ENCODE measurements around the gene JMJD7.

Gene JMJD7

DNA sequence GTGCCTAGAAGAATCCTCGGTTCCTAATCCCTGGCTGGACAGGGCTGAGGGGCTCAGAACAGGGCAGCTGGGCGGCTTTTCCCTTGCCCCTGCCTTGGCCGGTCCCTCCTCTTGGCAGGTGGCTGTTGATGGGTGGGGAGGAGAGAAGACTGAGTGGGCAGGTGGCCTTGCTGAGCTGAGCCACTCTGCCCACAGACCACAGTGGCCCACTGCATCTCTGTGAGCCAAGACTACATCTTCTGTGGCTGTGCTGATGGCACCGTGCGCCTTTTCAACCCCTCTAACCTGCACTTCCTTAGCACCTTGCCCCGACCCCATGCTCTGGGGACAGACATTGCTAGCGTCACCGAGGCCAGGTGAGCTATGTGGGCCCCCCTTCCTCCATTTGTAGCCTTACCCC lies 14.5 kb upstream of the JMJD7 start:
- TF ChIP-seq, protein P1, sequence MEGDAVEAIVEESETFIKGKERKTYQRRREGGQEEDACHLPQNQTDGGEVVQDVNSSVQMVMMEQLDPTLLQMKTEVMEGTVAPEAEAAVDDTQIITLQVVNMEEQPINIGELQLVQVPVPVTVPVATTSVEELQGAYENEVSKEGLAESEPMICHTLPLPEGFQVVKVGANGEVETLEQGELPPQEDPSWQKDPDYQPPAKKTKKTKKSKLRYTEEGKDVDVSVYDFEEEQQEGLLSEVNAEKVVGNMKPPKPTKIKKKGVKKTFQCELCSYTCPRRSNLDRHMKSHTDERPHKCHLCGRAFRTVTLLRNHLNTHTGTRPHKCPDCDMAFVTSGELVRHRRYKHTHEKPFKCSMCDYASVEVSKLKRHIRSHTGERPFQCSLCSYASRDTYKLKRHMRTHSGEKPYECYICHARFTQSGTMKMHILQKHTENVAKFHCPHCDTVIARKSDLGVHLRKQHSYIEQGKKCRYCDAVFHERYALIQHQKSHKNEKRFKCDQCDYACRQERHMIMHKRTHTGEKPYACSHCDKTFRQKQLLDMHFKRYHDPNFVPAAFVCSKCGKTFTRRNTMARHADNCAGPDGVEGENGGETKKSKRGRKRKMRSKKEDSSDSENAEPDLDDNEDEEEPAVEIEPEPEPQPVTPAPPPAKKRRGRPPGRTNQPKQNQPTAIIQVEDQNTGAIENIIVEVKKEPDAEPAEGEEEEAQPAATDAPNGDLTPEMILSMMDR (conservative IDR thresholded peaks at IDR 0.05; ENCODE audit: low read depth, low read length), result no peak
- no peak for DNase-seq (ENCODE audit: low read depth)
- no peak overlapping the region for H3K4me3 ChIP-seq (ENCODE audit: low read depth, low read length)

DNA sequence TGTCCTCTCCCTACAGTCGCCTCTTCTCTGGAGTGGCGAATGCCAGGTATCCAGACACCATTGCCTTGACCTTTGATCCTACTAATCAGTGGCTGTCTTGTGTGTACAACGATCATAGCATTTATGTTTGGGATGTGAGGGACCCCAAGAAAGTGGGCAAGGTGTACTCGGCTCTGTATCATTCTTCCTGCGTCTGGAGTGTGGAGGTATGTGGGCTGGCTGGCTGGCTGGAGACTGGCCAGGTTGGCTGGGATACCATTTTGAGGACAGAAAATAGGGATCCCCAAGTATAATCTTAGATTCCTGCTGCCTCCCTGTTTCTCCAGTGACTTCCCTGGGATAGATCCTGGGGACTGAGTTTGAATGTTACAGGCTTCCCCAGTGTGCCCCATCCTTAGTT lies 13.4 kb upstream of the JMJD7 start:
- H3K4me3 ChIP-seq (ENCODE audit: low read depth, low read length), result no peak overlapping the region
- DNase-seq (ENCODE audit: low read depth), result no peak
- TF ChIP-seq, protein P1 (conservative IDR thresholded peaks at IDR 0.05; ENCODE audit: low read depth, low read length), result no peak

DNA sequence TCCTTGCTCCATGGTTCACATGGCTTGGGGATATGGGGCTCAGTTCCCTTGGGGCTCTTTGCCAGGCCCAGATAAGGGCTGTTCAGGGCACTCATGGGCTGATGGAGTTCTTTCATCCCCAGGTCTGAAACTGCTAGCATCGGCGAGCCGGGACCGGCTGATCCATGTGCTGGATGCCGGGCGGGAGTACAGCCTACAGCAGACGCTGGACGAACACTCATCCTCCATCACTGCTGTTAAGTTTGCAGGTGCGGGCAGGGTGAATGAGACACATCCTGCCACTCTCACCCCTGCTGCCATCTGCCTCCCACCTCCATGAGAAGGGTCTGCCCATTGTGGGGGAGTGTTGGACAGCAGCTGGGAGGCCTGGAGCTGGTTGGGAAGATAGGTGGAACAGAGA lies 11.1 kb upstream of the JMJD7 start:
- DNase-seq (ENCODE audit: low read depth), result no peak
- H3K4me3 ChIP-seq (ENCODE audit: low read depth, low read length), result no peak overlapping the region
- TF ChIP-seq, protein P1 (conservative IDR thresholded peaks at IDR 0.05; ENCODE audit: low read depth, low read length), result no peak

DNA sequence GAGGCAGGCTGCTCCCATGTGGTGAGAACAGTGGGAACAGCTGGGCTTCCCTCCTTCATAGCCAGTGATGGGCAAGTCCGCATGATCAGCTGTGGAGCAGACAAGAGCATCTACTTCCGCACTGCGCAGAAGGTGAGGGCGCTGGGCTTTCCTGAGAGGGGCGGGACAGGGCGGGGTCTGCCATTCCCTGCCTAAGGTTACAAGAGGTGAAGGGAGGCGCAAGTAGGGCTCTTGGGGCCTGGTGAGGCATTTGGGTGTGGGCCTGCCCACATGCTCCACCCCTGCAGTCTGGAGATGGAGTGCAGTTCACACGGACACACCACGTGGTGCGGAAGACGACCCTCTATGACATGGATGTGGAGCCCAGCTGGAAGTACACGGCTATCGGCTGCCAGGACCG lies 10.6 kb upstream of the JMJD7 start:
- H3K4me3 ChIP-seq (ENCODE audit: low read depth, low read length), result no peak overlapping the region
- TF ChIP-seq, protein P1 (conservative IDR thresholded peaks at IDR 0.05; ENCODE audit: low read depth, low read length), result no peak
- DNase-seq (ENCODE audit: low read depth), result no peak

DNA sequence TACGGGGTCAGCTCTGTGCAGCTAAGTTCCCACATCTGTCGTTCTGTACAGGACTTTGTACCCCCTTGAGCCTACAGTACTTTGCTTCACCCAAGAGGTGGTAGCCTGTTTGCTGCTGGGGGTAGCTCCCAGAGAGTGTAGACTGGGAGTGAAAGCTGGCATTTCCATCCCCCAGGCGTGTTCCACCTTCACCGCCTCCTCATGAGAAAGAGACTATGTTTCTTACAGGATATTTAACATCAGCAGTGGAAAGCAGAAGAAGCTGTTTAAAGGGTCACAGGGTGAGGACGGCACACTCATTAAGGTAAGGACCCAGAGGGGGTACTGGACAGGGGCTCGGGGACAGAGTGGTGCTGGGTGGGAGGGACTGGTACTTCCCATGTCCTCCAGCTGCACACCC lies 10.1 kb upstream of the JMJD7 start:
- TF ChIP-seq, protein P1 (conservative IDR thresholded peaks at IDR 0.05; ENCODE audit: low read depth, low read length), result no peak

DNA sequence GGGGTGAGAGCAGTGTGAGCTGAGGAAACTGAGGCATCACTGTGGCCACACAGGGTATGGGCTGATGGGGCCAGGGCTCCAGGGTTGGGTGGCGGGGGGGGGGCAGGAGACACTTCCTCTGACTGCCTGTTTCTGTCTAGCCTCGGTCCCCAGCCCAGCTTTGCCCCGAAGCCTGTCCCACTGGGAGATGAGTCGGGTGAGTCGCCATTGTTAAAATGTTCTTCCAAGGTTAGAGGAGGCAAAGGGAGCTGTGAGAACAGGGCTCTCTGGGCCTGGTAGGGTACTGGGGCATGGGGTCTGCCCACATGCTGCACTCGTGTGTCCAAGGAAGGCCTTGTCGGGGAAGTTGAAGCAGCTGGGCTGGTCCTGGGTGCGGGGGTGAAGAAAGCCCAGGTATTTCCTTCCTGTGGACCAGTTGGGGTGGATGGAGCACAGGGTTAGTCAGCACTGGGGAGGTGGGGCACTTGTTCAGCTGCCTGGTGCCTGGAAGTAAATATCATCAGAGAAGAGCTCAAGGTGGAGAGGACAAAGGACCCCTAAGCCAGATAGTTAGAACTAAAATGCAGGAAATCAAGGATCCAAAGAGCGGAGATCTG lies 8.3 kb upstream of the JMJD7 start:
- TF ChIP-seq, protein P1 (conservative IDR thresholded peaks at IDR 0.05; ENCODE audit: low read depth, low read length), result no peak
- H3K4me3 ChIP-seq (ENCODE audit: low read depth, low read length), result no peak overlapping the region
- no peak for DNase-seq (ENCODE audit: low read depth)

More for the DNA sequence above, 10.1 kb upstream of the JMJD7 start:
- no peak for DNase-seq (ENCODE audit: low read depth)
- H3K4me3 ChIP-seq (ENCODE audit: low read depth, low read length), result no peak overlapping the region

DNA sequence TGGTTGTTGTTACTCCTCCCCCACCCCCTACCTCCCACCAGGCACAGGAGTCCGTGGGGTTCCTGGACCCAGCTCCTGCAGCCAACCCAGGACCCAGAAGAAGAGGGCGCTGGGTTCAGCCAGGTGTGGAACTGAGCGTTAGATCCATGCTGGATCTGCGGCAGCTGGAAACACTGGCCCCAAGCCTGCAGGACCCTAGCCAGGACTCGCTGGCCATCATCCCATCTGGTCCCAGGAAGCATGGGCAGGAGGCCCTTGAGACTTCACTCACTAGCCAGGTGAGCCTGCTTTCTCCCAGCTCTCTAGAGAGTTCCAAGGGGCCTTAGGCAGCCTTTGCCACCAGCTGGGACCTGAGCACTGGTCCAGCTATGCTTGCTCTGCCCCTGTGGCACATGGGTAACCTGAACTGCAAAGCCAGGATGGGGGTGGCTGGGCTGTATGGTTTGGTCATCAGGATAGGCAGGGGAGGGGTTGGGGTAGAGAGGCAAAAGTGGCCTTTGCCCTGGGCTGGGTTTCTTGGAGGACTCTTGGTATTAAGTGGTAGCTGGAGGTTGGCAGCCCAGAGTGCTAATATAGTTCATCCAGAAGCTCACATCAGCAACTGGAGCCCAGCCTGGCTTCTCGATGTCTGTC lies 7.0 kb upstream of the JMJD7 start:
- no peak overlapping the region for H3K4me3 ChIP-seq (ENCODE audit: low read depth, low read length)
- no peak for DNase-seq (ENCODE audit: low read depth)
- TF ChIP-seq, protein P1 (conservative IDR thresholded peaks at IDR 0.05; ENCODE audit: low read depth, low read length), result no peak

All from choroid plexus epithelial cell (primary cell).